Measurements from ENCODE around the gene CCDC50.

The CCDC50 gene

GRCh38 chr3:191360620-191361019 lies 31.4 kb downstream of the CCDC50 start:
- DNase-seq (ENCODE audit: low read depth in 1 of 2, low spot score in 1 of 2): no peak
- no peaks in the 10 kb centered on the region for H3K27me3 ChIP-seq (ENCODE audit: insufficient read depth, poor library complexity, severe bottlenecking)
- TF ChIP-seq SPI1 (IDR thresholded peaks at IDR 0.05; ENCODE audit: borderline replicate concordance, low read depth) (no peak), REST (IDR thresholded peaks at IDR 0.05; ENCODE audit: insufficient replicate concordance, low read depth) (no peak), POLR2AphosphoS5 (IDR thresholded peaks at IDR 0.05; ENCODE audit: low read depth) (no peak), CTCF (IDR thresholded peaks at IDR 0.05; ENCODE audit: insufficient read depth, low read length) (no peak), GABPA (IDR thresholded peaks at IDR 0.05; ENCODE audit: low read depth) (no peak)

GRCh38 chr3:191361456-191361855 lies 32.3 kb downstream of the CCDC50 start:
- Histone ChIP-seq H3K27ac (replicated peaks) (no peak overlapping the region), H3K27me3 (ENCODE audit: insufficient read depth, poor library complexity, severe bottlenecking) (no peaks in the 10 kb centered on the region), H3K4me3 (replicated peaks; ENCODE audit: insufficient read depth, low read length) (no peak overlapping the region)
- TF ChIP-seq REST (IDR thresholded peaks at IDR 0.05; ENCODE audit: insufficient replicate concordance, low read depth): no peak
- no peak for DNase-seq (ENCODE audit: low read depth in 1 of 2, low spot score in 1 of 2)

More at GRCh38 chr3:191360620-191361019, 31.4 kb downstream of the CCDC50 start:
- no peak overlapping the region for H3K27ac ChIP-seq (replicated peaks)
- H3K4me3 ChIP-seq (replicated peaks; ENCODE audit: insufficient read depth, low read length): no peak overlapping the region

- H3K4me3 ChIP-seq (replicated peaks; ENCODE audit: insufficient read depth, low read length): no peak overlapping the region
- H3K27ac ChIP-seq (replicated peaks): no peak overlapping the region
- TF ChIP-seq SPI1 (IDR thresholded peaks at IDR 0.05; ENCODE audit: borderline replicate concordance, low read depth) (no peak), POLR2AphosphoS5 (IDR thresholded peaks at IDR 0.05; ENCODE audit: low read depth) (no peak), CTCF (IDR thresholded peaks at IDR 0.05; ENCODE audit: insufficient read depth, low read length) (no peak), GABPA (IDR thresholded peaks at IDR 0.05; ENCODE audit: low read depth) (no peak), REST (IDR thresholded peaks at IDR 0.05; ENCODE audit: insufficient replicate concordance, low read depth) (no peak)
- no peaks in the 10 kb centered on the region for H3K27me3 ChIP-seq (ENCODE audit: insufficient read depth, poor library complexity, severe bottlenecking)
- no peak for DNase-seq (ENCODE audit: low read depth in 1 of 2, low spot score in 1 of 2)
Measured at GRCh38 chr3:191362037-191362436, 32.8 kb downstream of the CCDC50 start.
